Stimulated activated naive B cell treated with anti-CD40 and anti-IgM and Interleukin-4, amounts not matched to agents 10 μg/mL and 1 μg/mL and 100 μg/mL, for 72 hours (primary cell): ENCODE data around the gene MGAT4D.
"Not testable (repeated sequence)": the region's sequence is repeated elsewhere in the genome, so short reads cannot be mapped to it uniquely, and the experiment has no call there.

Source experiments
- ATAC-seq, 2 donors: fragments of 150-1000 bp; cut with Tn5 transposase; replicated peaks; 2 replicates each; pipeline ENCODE4 v1.10.0; 2021; ENCODE audit warnings: moderate library complexity in 1 of 2
- DNase-seq: peaks from one replicate; pipeline ENCODE4 v3.0.0; 2021
- H3K27ac Mint-ChIP-seq: one replicate; pipeline ENCODE4 v1.8.0; 2022; ENCODE audit warnings: mild to moderate bottlenecking, mixed read lengths
- H3K27me3 Mint-ChIP-seq, 2 donors: one replicate each; pipeline ENCODE4 v1.8.0; 2022; ENCODE audit warnings: mixed read lengths in 2 of 2
- H3K36me3 Mint-ChIP-seq, 2 donors: one replicate each; pipeline ENCODE4 v1.8.0; 2022; ENCODE audit warnings: mixed read lengths in 2 of 2, mild to moderate bottlenecking in 1 of 2
- H3K4me1 Mint-ChIP-seq, 2 donors: one replicate each; pipeline ENCODE4 v1.8.0; 2022; ENCODE audit warnings: mixed read lengths in 2 of 2, mild to moderate bottlenecking in 1 of 2
- H3K4me3 Mint-ChIP-seq, 2 donors: one replicate each; pipeline ENCODE4 v1.8.0; 2022; ENCODE audit warnings: mild to moderate bottlenecking in 2 of 2, mixed read lengths in 2 of 2, moderate library complexity in 1 of 2
- H3K9me3 Mint-ChIP-seq, 2 donors: one replicate each; pipeline ENCODE4 v1.8.0; 2022; ENCODE audit warnings: mixed read lengths in 2 of 2, mild to moderate bottlenecking in 1 of 2

The MGAT4D gene

DNA sequence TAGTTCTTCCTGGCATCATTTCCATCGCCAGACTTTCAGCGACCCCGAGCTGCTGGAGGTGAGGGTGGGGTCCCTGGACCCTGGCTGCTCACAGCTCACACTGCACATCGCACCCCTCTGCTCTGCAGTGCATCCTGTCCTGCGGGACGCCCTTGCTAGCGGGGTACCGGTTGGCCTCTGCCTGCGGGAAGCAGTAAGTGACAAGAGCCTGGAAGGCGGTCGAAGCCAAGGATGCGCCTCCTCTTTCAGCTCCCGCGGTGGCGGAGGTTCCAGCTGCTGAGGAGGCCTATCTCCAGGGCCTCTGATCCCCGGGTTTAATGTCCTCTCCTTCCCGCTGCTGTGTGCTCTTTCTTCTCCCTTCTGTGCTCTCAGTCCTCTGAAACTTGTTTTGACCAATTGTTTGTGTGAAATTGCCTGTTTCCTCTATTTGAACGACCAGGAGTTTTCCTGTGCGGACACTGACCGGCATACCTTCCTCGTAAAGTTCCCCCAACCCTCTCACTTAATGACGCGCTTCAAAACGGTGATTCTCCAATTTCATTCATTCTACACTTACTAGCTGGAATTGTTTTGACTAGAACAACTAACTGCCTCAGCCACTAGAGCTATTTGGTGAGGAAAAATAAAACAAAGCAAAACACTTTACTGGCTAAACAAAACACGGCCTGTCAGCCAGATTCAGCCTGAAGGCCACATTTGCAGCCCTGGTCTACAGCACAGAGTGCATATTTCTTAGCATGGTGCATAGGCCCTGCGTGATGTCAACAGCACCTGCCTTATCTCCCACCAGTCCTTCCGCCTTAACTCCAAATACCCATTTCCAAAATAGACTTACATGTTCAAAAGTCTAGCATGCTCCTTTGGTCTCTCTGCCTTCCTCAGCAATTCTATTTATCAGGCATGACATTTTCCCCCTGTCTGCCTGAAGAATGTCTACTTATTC, 28.0 kb downstream of the MGAT4D start:
- Mint-ChIP-seq H3K27me3 (peaks cover 26 to 29% of the 10 kb centered on the region in 2 donors), H3K27ac (no peak overlapping the region), H3K4me1 (no peaks in the 10 kb centered on the region), H3K4me3 (no peak overlapping the region), H3K36me3 (no peaks in the 10 kb centered on the region), H3K9me3 (no peaks in the 10 kb centered on the region)
- ATAC-seq (no peak), DNase-seq (no peak)

- no peaks in the 10 kb centered on the region for H3K4me1 Mint-ChIP-seq
- H3K9me3 Mint-ChIP-seq = no peaks in the 10 kb centered on the region
- no peaks in the 10 kb centered on the region for H3K36me3 Mint-ChIP-seq
- H3K27me3 Mint-ChIP-seq = peaks cover 24 to 25% of the 10 kb centered on the region in 2 donors
- no peak overlapping the region for H3K27ac Mint-ChIP-seq
- H3K4me3 Mint-ChIP-seq = no peak overlapping the region
- no peak for DNase-seq
- no peak for ATAC-seq
These were observed 31.9 kb downstream of the MGAT4D start for GRCh38 chr4:140466146-140466545.

DNA sequence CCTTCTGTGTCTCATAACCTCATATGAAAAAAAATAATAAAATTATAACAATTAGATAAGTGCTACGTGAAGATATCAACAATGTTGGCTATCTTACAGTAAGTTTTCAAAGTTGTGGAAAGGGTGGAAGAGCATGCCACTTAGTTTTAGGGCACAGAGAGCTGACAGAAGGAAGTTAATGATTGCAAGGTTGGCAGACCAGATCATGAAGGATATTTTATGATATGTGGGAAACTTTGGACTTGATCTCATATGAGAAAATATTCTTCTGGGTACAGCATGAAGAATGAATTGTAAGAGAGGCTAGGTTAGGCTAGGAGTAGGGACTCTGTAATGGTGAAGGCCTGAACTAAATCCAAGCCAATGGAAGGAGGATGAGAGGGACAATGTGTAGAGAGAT, 34.5 kb downstream of the MGAT4D start:
- H3K36me3 Mint-ChIP-seq = no peaks in the 10 kb centered on the region
- H3K27ac Mint-ChIP-seq = no peak overlapping the region
- peaks cover 6 to 9% of the 10 kb centered on the region in 2 donors for H3K27me3 Mint-ChIP-seq
- no peak overlapping the region for H3K4me3 Mint-ChIP-seq
- ATAC-seq (no peak), DNase-seq (no peak)
- no peaks in the 10 kb centered on the region for H3K9me3 Mint-ChIP-seq
- H3K4me1 Mint-ChIP-seq = no peaks in the 10 kb centered on the region

GRCh38 chr4:140463182-140463581, 34.9 kb downstream of the MGAT4D start:
- Mint-ChIP-seq H3K4me1 (no peaks in the 10 kb centered on the region), H3K27me3 (peaks cover 5 to 11% of the 10 kb centered on the region in 2 donors), H3K9me3 (no peaks in the 10 kb centered on the region), H3K36me3 (no peaks in the 10 kb centered on the region), H3K27ac (no peak overlapping the region), H3K4me3 (no peak overlapping the region)
- no peak for DNase-seq
- ATAC-seq = no peak

DNA sequence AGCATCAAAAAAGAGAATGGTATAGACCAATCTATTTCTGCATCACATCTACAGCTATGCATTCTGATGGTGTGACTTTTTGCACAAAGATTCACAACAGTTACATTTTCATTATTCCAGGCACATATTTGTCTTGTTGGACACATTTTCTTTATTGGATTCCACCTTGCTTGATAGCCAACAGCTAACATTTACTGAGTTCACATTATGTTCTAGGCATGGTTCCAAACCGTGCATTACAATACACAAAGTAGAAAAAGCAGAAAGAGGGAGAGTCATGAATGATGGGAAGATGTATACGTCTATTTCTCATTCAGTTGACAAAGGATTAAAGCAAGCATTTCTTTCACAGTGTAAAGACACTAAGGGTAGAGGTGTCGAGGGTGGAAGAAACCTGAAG, 47.7 kb downstream of the MGAT4D start:
- no peak for DNase-seq
- Mint-ChIP-seq H3K36me3 (no peaks in the 10 kb centered on the region), H3K27me3 (peaks cover 30 to 45% of the 10 kb centered on the region in 2 donors), H3K9me3 (no peaks in the 10 kb centered on the region), H3K27ac (no peak overlapping the region), H3K4me3 (no peak overlapping the region), H3K4me1 (no peaks in the 10 kb centered on the region)
- no peak for ATAC-seq

GRCh38 chr4:140448830-140449229, 49.3 kb downstream of the MGAT4D start:
- Mint-ChIP-seq H3K4me3 (no peak overlapping the region), H3K9me3 (peaks cover 0 to 5% of the 10 kb centered on the region in 2 donors), H3K36me3 (no peaks in the 10 kb centered on the region), H3K27ac (no peak overlapping the region), H3K27me3 (peaks cover 34 to 36% of the 10 kb centered on the region in 2 donors), H3K4me1 (no peaks in the 10 kb centered on the region)
- DNase-seq = no peak
- ATAC-seq = no peak

- no peak overlapping the region for H3K4me3 Mint-ChIP-seq
- peaks cover 30 to 36% of the 10 kb centered on the region in 2 donors for H3K27me3 Mint-ChIP-seq
- H3K36me3 Mint-ChIP-seq = no peaks in the 10 kb centered on the region
- no peak for DNase-seq
- H3K27ac Mint-ChIP-seq = no peak overlapping the region
- no peaks in the 10 kb centered on the region for H3K4me1 Mint-ChIP-seq
- no peak for ATAC-seq
- H3K9me3 Mint-ChIP-seq = peaks cover 0 to 5% of the 10 kb centered on the region in 2 donors
These were observed 49.9 kb downstream of the MGAT4D start for GRCh38 chr4:140448162-140448561.

DNA sequence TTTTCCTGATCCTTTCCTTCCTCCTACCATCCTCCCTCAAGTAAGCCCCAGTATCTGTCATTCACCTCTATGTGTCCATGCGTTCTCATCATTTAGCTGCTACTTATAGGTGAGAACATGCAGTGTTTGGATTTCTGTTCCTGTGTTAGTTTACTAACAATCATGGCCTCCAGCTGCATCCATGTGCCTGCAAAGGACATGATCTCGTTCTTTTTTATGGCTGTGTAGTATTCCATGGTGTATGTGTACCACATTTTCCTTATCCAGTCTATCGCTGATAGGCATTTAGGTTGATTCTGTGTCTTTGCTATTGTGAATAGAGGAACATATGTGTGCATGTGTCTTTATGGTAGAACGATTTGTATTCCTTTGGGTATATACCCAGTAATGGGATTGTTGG, 53.7 kb downstream of the MGAT4D start:
- ATAC-seq = not testable (repeated sequence)

GRCh38 chr4:140439644-140440142, 58.4 kb downstream of the MGAT4D start:
- Mint-ChIP-seq H3K27me3 (peaks cover 0 to 9% of the 10 kb centered on the region in 2 donors), H3K27ac (no peak overlapping the region), H3K36me3 (no peaks in the 10 kb centered on the region), H3K4me3 (no peak overlapping the region), H3K4me1 (no peaks in the 10 kb centered on the region), H3K9me3 (peaks cover 0 to 4% of the 10 kb centered on the region in 2 donors)
- no peak for DNase-seq
- no peak for ATAC-seq

More for the DNA sequence above, 53.7 kb downstream of the MGAT4D start:
- not testable (repeated sequence) for H3K36me3 Mint-ChIP-seq, H3K9me3 Mint-ChIP-seq, H3K27ac Mint-ChIP-seq, H3K4me3 Mint-ChIP-seq, DNase-seq, H3K4me1 Mint-ChIP-seq
- H3K27me3 Mint-ChIP-seq = peaks cover 27 to 35% of the 10 kb centered on the region in 2 donors

GRCh38 chr4:140427919-140428471, 70.1 kb downstream of the MGAT4D start:
- Mint-ChIP-seq H3K27me3 (peaks cover 27 to 57% of the 10 kb centered on the region in 2 donors), H3K9me3 (no peaks in the 10 kb centered on the region), H3K4me3 (peak overlapping the region; percentile 79 to 82), H3K27ac (no peak overlapping the region), H3K36me3 (no peaks in the 10 kb centered on the region), H3K4me1 (peaks cover 5 to 7% of the 10 kb centered on the region in 2 donors)
- ATAC-seq (no peak), DNase-seq (no peak)

DNA sequence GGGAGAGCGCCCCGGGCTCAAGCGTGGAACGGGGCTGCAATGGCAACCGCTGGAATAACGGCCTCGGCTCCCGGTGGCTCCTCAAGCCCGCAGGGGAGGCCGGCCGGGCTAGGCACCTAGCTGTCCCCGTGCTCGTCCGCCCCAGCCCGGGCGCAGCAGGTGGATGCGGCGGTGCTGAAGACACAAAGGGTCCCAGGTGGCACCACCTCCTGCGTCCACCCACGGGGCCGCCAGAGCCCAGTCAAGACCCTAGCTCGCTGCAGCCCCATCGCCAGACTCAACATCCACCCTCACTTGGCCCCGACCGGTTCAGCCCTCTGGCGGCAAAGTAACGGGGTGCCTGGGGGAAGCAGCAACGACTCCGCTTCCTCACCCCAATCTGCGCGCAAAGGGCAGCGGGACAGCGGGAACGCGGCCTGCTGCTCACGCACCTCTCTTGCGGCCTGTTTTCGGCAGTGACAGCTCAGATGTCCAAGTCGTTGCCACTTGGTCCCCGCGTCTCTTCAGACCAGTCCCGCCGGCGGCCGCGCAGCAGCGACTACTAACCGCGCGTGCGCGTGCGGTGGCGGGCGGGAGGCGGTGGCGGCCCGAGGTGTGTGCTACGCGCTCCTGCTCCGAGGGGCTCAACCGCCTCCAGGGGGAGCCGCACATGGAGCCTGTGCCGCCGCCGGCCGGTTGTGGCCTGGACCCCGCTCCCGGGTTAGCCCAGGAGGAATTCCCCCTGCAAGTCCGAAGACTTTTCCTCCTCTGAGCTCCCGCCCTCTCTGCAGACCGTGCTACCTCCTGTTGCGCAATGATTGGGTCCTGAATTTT, 70.8 kb downstream of the MGAT4D start, which contains the start of gene CLGN:
Gene CLGN (minus strand): TSS at position 543 of the 813 bp plus-strand sequence. CDS start 14,570 bp downstream, outside the sequence.
- no peaks in the 10 kb centered on the region for H3K36me3 Mint-ChIP-seq
- no peaks in the 10 kb centered on the region for H3K9me3 Mint-ChIP-seq
- H3K27ac Mint-ChIP-seq = no peak within 1 kb of the TSS
- H3K27me3 Mint-ChIP-seq = peaks cover 27 to 51% of the 10 kb centered on the region in 2 donors
- H3K4me3 Mint-ChIP-seq = peak within 1 kb of the TSS; percentile 79 to 82
- peaks cover 5 to 7% of the 10 kb centered on the region in 2 donors for H3K4me1 Mint-ChIP-seq
- DNase-seq (peak; percentile 56), ATAC-seq (peak; percentile 92)

DNA sequence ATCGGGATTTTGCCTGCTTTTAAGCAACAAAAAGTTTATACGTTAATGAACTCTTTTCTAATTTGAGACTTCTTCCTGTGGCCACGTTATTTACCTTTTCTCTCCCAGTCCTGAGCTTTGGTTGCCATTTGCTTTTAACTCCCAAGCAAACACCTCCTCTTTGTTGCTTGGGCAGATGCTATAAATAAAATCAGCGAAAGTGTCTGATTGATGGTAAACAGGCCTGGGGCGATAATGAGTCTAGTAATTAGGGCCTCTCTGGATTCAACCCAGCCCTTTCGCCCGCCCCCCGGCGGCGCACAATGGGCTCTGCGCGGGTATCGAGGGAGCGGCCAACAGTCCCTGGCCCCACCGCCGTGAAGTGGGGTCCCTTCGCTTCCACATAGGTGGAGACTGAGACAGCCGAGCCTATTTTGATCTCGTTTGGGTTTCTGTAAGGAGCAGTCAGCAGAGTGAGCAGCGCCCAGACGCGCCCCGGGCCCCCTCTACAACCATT, 71.4 kb downstream of the MGAT4D start:
- ATAC-seq = peak; percentile 42 to 46
- Mint-ChIP-seq H3K4me3 (peak overlapping the region; percentile 79 to 82), H3K27me3 (peaks cover 27 to 46% of the 10 kb centered on the region in 2 donors), H3K9me3 (no peaks in the 10 kb centered on the region), H3K36me3 (no peaks in the 10 kb centered on the region), H3K27ac (no peak overlapping the region), H3K4me1 (peaks cover 5 to 7% of the 10 kb centered on the region in 2 donors)
- DNase-seq = peak; percentile 1

- H3K27me3 Mint-ChIP-seq = peaks cover 17 to 31% of the 10 kb centered on the region in 2 donors
- no peaks in the 10 kb centered on the region for H3K9me3 Mint-ChIP-seq
- ATAC-seq (no peak), DNase-seq (no peak)
- H3K36me3 Mint-ChIP-seq = no peaks in the 10 kb centered on the region
- no peak overlapping the region for H3K4me3 Mint-ChIP-seq
- H3K4me1 Mint-ChIP-seq = peaks cover 5 to 7% of the 10 kb centered on the region in 2 donors
- H3K27ac Mint-ChIP-seq = no peak overlapping the region
These were observed 75.0 kb downstream of the MGAT4D start for GRCh38 chr4:140423106-140423505.
